ENCODE measurements around the gene ANKRD11.
"Not testable (repeated sequence)": the region's sequence is repeated elsewhere in the genome, so short reads cannot be mapped to it uniquely, and the experiment has no call there.

Gene ANKRD11

DNA sequence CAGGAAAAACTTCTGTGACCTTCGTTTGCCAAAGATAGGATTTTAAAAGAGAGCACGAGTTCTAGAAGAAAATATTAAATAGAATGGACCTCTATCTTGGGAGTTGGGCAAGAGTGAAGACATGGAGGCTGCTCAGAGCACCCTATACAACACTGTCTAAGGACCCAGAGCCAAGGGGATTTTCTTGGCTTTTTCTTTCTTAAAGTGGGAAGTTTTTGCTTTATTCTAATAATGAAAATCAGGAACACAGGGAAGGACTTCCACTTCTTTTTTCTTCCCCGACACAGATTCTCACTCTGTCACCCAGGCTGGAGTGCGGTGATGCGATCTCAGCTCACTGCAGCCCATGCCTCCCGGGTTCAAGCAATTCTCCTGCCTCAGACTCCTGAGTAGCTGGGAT, 178.7 kb downstream of the ANKRD11 start:
- no peak for DNase-seq

DNA sequence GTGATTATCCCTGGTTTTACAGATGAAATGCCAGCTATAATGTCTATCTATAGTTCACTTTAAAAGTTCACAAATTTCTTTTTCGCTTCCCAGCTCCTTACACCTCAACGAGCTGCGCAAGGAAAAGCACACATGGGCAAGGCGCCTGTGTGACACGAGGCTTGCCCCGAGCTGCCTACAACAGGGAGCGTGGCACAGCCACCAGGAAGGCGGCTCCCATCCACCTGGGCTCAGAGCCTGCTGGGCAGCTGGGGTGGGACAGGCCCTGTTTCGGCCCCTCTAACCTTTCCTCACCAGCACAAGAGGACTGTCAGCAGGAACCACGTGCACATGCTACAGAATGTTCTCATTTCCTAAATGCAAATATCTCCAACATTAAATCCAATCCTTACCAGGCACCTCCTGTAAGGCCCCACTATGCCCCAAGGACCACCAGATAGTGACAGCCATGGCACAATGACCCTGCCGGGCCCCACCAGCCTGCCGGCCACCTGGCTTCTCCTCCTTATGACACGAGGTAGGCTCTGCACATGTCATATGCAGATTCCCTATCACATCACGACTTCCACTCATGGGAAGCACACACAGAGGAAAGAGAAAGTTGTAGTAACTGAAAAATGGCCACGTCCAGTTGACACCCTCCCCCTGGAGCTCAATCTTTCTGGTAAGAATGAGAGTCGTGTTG, 180.8 kb downstream of the ANKRD11 start:
- DNase-seq = no peak

DNA sequence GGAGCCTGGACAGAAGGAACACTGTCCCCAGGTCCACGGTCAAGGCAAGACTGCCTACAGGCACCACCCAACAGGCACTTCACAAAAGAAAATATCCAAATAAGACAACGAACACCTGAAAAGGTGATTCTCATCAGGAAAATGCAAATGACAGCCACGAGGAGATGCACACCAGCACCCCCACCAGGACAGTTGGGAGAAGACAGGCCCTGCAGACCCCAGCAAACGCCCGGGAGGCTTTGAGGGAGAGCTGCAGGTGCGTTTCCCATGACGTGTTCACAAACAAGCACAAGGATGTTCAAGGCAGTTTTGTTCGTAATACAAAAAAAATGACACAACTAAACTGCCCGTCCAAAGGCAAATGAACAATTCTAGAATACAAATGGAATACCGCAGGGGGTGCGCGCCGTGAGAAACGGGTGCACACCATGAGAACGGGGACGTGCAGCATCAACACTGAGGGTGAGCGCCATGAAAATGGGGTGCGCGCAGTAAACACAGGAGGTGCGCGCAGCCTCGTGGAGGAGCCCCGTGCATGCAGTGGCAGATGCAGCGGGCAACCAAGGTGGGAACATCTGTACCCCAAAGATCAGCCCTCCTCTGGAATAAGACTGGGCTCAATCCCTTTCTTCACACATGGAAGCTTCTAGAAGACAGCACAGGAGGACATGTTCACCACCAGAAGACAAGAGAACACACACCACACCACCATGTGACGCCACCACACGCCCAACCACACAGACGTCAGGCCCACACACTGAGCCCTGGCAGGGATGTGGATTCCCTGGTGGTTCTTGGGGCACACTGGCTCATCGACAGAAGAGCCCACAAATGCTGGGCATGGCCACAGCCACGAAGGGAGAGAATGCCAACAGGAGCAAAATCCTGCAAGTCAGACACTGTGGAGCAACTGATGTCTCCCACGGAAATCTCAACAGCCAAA, 181.7 kb downstream of the ANKRD11 start:
- no peak for DNase-seq

DNA sequence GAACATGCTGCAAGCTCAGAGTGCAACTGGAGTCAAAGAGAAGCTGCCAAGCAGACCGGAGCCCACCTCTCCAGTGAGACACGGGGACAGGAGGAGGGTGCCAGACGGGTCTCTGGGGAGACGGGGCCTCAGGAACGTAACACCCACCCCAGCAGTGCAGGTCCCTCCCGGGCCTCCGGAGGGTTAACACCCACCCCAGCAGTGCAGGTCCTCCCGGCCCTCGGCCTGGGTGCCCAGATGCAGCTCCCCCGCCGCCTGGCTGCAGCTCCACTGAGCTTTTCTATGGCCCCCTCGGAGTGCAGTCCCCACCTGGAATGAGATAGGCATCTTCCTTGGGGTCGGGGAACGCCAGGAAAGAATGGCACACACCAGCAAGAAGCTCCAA, 182.9 kb downstream of the ANKRD11 start:
- DNase-seq = no peak

DNA sequence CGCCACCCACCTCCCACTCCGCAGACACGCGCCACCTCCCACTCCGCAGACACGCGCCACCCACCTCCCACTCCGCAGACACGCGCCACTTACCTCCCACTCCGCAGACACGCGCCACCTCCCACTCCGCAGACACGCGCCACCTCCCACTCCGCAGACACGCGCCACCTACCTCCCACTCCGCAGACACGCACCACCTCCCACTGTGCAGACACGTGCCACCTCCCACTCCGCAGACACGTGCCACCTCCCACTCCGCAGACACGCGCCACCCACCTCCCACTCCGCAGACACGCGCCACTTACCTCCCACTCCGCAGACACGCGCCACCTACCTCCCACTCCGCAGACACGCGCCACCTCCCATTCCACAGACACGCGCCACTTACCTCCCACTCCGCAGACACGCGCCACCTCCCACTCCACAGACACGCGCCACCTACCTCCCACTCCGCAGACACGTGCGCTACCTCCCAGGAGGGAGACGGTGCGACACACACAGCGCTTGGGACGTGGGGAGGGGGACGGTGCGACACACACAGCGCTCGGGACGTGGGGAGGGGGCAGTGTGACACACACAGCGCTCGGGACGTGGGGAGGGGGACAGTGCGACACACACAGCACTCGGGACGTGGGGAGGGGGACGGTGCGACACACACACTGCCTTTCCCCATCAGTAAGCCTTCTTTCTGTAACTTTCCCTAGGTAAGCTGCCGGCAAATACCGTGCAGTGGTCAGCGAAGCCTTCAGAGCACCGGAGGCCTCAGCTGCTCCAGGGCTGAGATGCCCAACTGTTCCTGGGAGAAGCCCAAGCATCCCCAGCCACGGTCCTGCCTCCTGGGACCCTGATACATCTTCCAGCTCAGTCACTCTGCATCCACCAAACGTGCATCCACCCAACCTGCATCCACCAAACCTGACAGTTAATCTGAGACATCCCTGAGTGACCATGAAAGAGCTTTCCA, 183.6 kb downstream of the ANKRD11 start:
- DNase-seq = not testable (repeated sequence)

DNA sequence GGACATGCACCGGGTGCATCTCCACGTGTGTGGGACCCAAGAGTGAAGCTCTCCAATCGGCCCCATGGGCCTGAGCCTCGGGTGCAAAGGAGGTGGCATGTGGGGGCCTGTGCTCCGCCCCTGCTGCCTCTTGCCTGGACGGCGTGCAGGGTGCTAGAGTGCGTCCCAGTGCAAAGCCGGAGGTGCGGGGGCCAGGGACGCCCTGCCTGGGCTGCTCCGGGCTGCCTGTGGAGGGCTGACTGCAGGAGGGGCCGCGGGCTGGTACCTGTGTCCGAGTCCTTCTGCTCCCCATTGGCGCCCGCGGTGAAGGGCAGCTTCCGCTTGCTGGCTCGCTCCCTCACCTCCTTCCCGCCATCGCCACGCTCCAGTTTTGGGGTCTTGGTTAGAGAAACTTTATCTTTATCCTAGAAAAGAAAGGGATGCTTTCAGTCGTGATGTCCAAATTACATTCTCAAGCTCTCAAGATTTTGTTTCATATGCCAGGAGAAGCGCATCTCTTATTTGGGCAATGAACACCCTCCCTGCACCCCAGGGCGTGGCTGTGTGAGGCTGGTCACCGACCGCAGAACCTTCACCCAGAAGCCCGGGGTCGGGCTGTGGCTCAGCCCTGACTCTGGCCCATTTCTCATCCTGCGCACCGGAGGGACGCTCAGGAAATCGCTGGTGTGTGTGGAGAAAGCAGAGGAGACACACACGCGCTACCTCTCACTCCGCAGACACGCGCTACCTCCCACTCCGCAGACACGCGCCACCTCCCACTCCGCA, 185.2 kb downstream of the ANKRD11 start:
- no peak for DNase-seq

DNA sequence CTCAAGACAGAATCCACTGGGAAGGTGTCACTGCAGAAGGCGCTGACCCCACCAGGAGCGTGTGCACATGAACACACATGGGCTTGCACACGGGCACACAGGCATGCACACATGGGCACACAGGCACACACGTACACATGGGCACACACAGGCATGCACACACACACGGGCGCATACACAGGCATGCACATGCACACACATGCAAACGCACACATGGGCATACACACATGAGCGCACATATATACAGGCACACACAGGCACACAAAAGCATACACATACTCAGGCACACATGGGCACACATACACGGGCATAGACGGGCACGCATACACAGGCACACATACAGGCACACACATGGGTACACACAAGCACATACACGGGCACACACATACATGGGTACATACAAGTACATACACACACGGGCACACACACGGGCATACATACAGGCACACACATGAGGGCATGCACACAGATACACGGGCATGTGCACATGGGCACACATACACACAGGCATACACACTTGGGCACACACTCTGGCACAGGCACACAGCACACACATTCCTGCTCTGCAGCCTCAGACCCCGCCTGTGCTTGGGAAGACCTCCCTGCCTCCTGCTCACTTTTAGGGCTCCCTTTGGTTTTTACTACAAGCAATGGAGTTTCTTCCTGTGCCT, 186.0 kb downstream of the ANKRD11 start:
- no peak for DNase-seq

DNA sequence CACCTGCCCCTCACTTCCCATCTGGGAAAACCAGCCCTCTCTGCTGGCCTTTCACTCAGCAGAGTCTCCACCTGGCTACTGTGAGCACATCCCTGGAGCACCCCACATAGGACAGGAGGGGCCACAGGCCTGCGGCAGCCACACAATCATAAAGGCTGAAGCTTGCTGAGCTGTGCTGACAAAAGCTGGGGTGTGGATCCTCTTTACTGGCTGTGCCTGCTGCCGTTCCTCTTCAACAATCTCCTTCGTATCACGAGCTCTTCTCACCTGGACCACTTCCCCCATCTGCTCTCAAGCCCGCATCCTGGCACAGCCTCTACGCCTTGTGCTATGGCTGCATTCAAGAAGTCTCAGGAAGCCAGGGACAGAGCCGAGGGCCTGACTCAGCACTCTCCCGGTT, 186.7 kb downstream of the ANKRD11 start:
- DNase-seq = no peak

DNA sequence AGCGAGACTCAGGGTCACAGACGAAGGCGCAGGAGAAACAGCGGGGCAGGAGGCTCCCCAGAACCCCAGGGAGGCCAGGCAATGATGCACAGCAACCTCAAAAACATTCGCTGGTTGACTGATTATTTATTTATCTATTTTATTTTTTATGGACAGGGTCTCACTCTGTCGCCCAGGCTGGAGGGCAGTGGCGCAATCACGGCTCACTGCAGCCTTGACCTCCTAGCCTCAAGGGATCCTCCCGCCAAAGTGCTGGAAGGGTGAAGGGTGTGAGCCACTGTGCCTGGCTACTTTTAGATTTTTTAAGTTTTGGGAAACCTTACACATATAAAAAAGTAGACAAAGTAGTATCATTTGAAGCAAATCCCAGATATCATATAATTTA, 189.4 kb downstream of the ANKRD11 start:
- DNase-seq = no peak

DNA sequence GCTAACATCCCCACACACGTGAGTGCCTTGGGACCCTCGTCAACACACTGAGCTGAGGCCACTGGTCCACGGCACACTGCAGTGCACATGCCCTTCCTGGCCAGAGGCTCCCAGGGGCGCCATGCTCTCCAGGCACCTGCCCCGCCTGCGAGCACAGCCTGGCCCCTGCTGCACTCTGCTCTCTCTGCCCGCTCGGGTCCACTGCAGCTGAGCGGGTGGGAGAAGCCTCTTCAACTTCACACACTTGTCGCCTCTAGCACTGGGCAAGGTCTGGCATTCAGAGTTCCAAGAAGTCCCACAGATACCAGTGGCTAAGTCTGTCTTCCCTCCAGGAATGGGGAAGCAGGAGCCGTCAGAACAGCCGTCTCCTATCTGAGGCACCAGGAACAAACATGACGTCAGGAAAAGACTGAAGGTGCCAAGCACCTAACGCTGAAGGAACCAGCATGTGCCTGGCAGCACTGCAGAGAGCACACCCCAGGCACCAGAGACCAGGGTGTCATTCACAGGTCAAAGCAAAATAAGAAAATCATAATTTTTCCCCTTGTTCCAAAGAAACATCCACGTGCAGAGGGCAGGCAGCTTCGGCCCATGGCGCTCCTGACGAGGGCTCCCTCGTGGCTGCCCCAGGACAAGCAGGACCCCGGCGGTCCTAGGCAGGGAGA, 189.9 kb downstream of the ANKRD11 start:
- no peak for DNase-seq

DNA sequence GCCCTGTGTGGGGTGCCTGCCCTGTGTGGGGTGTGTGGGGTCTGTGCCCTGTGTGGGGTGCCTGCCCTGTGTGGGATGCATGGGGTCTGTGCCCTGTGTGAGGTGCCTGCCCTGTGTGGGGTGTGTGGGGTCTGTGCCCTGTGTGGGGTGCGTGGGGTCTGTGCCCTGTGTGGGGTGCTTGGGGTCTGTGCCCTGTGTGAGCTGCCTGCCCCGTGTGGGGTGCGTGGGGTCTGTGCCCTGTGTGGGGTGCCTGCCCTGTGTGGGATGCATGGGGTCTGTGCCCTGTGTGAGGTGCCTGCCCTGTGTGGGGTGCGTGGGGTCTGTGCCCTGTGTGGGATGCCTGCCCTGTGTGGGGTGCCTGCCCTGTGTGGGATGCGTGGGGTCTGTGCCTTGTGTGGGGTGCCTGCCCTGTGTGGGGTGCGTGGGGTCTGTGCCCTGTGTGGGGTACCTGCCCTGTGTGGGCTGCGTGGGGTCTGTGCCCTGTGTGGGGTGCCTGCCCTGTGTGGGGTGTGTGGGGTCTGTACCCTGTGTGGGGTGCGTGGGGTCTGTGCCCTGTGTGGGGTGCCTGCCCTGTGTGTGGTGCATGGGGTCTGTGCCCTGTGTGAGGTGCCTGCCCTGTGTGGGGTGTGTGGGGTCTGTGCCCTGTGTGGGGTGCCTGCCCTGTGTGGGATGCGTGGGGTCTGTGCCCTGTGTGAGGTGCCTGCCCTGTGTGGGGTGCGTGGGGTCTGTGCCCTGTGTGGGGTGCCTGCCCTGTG, 190.8 kb downstream of the ANKRD11 start:
- DNase-seq = not testable (repeated sequence)

DNA sequence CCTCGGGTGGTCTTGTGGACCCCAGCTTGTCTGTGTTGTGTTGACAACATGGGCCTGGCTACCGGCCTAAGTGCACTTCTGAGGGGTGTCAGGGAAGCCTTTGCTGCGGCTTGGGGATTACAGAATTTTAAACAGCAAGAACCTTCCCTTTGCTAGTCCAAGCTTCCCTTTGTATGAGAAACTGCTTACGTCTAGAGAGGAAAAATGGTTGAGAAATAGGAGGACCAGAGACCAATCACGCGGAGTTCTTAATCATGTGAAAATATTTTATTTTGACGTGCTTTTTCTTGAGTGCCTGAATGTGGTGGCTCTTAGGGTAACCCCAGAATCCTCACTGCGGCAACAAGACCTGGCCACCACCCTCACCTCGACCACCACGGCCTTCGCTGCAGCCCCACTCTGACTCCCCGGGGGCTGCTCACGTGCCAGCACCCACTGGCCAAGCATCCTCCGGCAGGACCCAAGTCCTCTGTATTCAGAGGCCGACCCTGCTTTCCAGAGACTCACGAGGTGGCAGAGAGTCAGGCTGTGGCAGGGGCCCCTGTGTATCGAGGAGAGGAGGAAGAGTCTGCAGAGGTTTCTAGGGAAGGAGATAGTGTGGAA, 191.6 kb downstream of the ANKRD11 start:
- no peak for DNase-seq

DNA sequence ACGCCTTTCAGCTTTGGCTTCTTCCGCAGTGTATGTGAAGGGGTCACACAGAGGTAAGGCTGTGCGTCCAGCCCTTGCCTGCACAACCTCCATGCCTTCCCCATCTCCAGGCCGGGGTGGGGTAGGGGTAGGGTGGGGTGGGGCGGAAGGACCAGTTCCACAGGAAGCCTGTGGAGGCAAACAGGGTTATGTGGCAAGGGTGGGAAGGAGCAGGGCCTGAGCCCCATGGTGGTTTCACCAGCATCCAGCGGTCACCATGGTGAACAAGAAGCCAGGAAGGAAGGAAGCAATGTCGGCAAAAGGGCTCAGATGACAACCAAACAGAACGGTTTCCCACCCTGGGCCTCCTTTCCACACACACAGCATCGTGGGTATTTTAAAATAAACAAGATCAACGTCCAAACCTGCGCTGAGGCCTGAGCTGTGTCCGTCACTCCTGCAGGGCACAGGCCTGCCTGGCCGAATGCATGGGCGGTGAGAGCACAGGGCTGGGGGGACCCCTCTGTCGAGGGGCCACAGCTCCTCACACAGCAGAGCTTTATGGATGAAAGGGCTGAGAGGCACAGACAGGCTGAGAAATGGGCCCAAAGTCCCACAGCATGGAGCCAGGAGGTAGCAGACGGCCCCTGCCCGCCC, 192.3 kb downstream of the ANKRD11 start:
- DNase-seq = no peak

DNA sequence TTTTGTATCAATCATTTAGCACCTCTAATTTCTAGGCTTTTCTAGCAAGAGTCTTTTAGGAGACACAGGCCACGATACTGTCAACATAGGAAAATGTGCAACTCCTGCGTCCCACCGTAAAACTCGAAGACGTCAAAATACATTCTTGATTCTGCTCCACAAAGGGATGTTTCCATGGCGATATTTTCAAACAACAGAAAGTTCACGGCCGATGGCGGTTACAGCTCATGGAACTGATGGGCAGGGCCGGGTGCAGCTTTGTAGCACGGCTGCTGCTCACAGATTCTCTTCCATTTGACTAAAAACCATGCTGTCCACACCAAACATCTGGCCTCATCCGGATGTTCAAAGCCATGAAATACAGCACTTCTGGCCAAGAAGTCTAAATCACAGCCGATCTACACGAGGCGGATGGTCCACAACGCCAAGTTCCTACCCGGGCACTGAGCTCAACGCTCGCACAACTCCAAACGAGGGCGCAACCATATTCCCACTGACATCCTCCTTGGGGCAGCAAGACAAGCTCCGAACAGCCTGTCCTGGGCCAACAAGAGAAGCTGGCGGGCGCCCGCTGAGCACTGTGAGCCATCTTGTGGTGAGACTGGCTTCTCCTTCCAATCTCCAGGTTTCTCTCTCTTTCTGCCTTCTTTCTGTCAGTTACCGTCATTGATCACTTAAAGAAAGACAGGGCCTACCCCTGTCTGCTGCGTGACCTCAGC, 193.0 kb downstream of the ANKRD11 start:
- DNase-seq = no peak

DNA sequence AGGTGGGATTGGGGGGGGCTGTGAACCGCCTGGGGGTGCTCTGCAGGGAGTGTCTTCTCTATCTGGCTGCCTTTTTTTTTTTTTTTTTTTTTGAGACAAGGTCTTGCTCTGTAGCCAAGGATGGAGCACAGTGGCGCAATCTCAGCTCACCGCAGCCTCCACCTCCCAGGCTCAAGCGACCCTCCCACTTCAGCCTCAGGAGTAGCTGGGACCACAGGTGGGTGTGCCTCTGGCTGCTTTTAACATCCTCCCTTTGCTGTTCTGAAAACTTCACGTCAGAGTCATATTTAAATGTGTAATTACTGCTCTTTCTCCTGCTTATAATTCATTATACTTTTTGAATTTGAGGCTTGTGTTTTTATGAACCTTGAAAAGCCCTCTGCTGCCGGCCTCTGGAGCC, 194.4 kb downstream of the ANKRD11 start:
- no peak for DNase-seq

DNA sequence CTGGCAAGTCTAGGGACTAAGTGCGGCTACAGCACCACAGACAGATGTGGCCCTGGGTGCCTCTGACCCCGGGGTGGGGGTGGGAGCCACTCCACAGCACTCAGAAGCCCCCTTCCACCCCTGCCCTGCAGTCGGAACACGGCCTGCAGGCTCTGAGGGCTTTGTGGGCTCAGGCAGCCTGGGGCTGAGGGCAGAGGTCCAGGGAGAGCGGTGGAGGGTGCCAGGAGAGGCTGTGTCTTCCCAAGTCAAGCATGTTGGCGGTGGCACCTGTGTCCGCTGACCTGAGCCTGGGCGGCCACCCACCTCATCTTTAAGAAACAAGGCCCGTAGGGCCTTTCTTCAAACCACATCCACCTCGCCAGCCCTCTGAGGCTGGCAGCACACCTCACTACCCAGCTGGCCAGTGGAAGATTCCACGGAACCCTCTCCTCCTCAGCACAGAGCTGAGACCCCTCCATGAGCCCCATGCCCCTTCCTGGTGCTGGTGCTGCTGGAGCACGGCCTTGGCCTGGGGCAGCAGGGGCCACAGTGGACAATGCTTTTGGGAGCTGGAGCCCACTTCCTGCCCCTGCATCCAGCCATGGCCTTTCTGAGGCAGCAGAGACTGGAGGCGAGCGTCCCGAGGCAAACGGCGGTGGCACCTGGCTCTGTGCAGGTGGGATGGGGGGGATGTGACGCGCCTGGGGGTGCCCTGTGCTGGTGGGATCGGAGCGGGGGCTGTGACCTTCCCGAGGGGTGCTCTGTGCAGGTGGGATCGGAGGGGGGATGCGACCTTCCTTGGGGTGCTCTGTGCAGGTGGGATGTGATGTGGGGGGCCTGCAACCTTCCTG, 195.1 kb downstream of the ANKRD11 start:
- DNase-seq = no peak

DNA sequence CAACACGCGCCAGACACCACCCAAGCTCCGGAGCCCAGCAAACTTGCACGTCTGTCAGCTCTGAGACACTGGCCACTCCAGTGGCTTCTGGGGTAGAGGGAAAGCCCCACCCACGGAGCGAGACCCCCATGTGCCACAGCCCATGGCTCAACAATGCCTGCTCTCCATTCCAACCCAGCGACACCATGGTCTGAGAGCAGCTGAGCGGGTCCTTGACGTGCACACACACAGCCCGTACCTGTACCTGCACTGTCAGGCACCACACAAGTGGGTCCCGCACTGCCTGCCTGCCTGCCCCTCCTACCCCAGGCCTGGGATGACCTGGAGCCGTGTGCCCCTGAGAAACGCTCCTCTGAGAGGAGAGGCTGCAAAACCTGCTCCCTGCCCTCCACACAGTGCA, 195.9 kb downstream of the ANKRD11 start:
- DNase-seq = no peak

All from NCI-H69 (cell line).